ENCODE results near the gene ATXN7. TPM values are rescaled to one million over a fixed set of nuclear protein-coding genes. Genes with fewer than 3 reads are reported as not detected.

ATXN7 gene
- total RNA-seq, 4 donors from 2014 or later = 44.8 to 113 (median 51.0) TPM

DNA sequence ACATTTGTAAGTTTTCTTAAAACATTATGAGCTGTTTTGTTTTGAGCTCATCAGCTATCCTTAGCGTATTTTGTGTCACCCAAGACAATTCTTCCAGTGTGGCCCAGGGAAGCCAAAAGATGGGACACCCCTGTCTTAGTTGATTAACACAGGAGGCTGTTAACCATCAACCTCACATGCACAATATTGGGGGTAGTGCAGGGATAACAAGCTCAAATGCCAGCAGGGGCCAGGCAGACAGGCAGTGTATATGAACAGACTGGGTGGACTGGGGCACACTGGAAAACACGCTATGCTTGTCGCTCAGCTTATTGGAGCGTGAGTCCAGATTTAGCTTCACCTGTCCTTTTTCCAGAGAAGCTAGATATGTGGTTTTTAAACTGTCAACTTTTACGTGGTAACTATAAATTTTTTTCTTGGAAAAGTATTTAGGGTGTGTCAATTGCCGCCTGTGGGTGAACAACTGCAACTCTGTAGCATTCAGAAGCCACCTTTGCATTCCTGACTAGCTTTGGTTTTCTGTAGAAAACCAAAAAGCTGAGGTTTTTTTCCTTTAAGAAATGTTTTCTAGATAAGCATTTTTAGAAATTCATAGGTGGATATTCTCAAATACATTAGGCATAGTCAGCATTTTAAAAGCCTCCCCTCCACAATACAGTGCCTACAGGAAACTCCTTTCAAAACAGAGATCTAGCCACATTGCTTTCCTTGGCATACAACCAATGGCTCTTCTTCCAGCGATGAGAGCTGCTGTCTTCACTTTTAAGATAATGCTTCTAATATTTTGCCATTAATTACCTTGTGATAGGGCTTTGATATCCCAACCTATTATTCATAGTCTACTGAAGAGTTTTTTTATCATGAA is 145.1 kb downstream of the ATXN7 start:
- Histone ChIP-seq H3K36me3 (peaks cover 0 to 81% (median 37%) of the 10 kb centered on the region in 4 donors), H3K4me1 (no peaks in the 10 kb centered on the region), H3K27ac (no peak overlapping the region), H3K9me3 (no peaks in the 10 kb centered on the region), H3K27me3 (no peaks in the 10 kb centered on the region), H3K4me3 (no peak overlapping the region)
- TF ChIP-seq POLR2AphosphoS5 (IDR thresholded peaks at IDR 0.05) (no peak), POLR2A (IDR thresholded peaks at IDR 0.05) (no peak), EP300 (IDR thresholded peaks at IDR 0.05; ENCODE audit: low read depth) (no peak)
- TF ChIP-seq, protein P1, sequence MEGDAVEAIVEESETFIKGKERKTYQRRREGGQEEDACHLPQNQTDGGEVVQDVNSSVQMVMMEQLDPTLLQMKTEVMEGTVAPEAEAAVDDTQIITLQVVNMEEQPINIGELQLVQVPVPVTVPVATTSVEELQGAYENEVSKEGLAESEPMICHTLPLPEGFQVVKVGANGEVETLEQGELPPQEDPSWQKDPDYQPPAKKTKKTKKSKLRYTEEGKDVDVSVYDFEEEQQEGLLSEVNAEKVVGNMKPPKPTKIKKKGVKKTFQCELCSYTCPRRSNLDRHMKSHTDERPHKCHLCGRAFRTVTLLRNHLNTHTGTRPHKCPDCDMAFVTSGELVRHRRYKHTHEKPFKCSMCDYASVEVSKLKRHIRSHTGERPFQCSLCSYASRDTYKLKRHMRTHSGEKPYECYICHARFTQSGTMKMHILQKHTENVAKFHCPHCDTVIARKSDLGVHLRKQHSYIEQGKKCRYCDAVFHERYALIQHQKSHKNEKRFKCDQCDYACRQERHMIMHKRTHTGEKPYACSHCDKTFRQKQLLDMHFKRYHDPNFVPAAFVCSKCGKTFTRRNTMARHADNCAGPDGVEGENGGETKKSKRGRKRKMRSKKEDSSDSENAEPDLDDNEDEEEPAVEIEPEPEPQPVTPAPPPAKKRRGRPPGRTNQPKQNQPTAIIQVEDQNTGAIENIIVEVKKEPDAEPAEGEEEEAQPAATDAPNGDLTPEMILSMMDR (IDR thresholded peaks at IDR 0.05) = no peak
- DNase-seq = no peak
- in situ Hi-C loops (cut with MboI; ENCODE audit: low pct_ligation_motif_present in 1 of 4, low pct_unique_long_range_greater_than_20kb in 1 of 4, low sequenced_read_pairs in 3 of 4) = no loop called here
- WGBS, 2 donors (ENCODE audit: low coverage in 1 of 2) = 70 to 72% methylated on average over 6 to 7 of the region's 7 CpGs
- intact Hi-C loops (cut with DNase I; ENCODE audit: low total_unique reads) = no loop called here

DNA sequence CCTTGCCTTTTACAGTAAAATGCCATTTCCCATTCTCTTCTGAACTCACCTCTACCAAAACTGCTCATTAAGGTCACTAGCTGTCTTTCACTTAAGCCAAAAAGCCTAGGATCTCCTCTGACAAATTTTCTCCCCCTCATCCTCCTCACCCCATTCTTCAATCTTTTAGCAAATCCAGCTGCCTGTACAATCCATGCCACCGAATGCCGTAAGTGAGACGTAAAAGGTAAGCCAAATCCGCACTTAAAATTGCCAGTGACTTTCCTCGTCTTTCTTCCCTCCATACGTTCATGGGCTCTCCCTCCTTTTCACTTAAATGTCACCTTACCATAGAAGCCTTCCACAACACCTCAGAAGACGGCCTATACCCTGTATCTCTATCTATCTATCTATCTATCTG is 145.9 kb downstream of the ATXN7 start:
- no peaks in the 10 kb centered on the region for H3K9me3 ChIP-seq
- H3K36me3 ChIP-seq = peaks cover 0 to 84% (median 41%) of the 10 kb centered on the region in 4 donors
- H3K27me3 ChIP-seq = no peaks in the 10 kb centered on the region
- no peak for TF ChIP-seq EP300 (IDR thresholded peaks at IDR 0.05; ENCODE audit: low read depth)
- TF ChIP-seq POLR2AphosphoS5 (IDR thresholded peaks at IDR 0.05) = no peak
- no peak for TF ChIP-seq POLR2A (IDR thresholded peaks at IDR 0.05)
- TF ChIP-seq, protein P1 (IDR thresholded peaks at IDR 0.05) = no peak
- no peak overlapping the region for H3K4me3 ChIP-seq
- in situ Hi-C loops (cut with MboI; ENCODE audit: low pct_ligation_motif_present in 1 of 4, low pct_unique_long_range_greater_than_20kb in 1 of 4, low sequenced_read_pairs in 3 of 4) = no loop called here
- 84 to 91% methylated on average over 7 of the region's 7 CpGs for WGBS, 2 donors (ENCODE audit: low coverage in 1 of 2)
- DNase-seq = no peak
- no peak overlapping the region for H3K27ac ChIP-seq
- H3K4me1 ChIP-seq = no peaks in the 10 kb centered on the region
- intact Hi-C loops (cut with DNase I; ENCODE audit: low total_unique reads) = no loop called here

DNA sequence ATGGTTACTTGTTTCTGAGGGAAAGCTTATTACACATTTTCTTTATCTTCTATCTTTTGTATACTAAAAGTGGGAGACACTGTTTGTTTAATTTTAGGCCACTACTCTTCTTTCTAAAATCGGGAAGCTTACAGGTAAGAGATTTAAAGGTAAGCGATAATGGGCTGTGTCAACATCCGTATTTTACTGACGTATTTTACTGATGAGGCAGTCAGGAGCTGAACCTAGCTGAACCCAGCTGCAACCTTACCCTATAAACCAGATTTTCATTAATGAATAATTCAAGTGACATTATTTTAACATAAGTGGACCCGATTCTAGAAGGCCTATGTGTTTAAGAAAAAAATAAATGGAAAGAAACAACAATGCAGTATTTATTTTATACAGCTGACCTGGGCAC is 146.5 kb downstream of the ATXN7 start:
- Histone ChIP-seq H3K9me3 (no peaks in the 10 kb centered on the region), H3K4me1 (no peaks in the 10 kb centered on the region), H3K36me3 (peaks cover 0 to 89% (median 44%) of the 10 kb centered on the region in 4 donors), H3K27ac (no peak overlapping the region), H3K4me3 (no peak overlapping the region), H3K27me3 (no peaks in the 10 kb centered on the region)
- TF ChIP-seq, protein P1 (IDR thresholded peaks at IDR 0.05) = no peak
- TF ChIP-seq EP300 (IDR thresholded peaks at IDR 0.05; ENCODE audit: low read depth) (no peak), POLR2AphosphoS5 (IDR thresholded peaks at IDR 0.05) (no peak), POLR2A (IDR thresholded peaks at IDR 0.05) (no peak)
- in situ Hi-C loops (cut with MboI; ENCODE audit: low pct_ligation_motif_present in 1 of 4, low pct_unique_long_range_greater_than_20kb in 1 of 4, low sequenced_read_pairs in 3 of 4) (no loop called here), intact Hi-C loops (cut with DNase I; ENCODE audit: low total_unique reads) (no loop called here)
- DNase-seq = no peak
- WGBS, 2 donors (ENCODE audit: low coverage in 1 of 2) = 79 to 88% methylated on average over 5 of the region's 5 CpGs

DNA sequence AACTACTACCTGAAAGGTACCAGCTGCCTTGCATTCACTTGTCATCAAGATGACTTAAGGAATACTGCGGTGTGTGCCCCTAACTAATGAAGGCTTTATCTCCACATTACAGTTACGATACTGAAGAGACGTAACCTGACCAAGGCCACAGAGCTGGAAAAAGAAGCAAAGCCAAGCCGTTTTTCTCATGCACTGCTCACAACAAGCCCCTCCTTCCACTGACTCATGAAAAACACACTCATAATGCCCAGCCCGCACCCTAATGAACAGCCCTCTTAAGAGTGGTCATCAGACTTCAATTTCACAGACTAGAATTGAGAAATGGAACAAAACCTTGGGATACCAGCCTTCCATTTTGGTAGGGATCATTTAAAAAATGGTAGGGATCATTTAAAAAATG is 148.0 kb downstream of the ATXN7 start:
- in situ Hi-C loops (cut with MboI; ENCODE audit: low pct_ligation_motif_present in 1 of 4, low pct_unique_long_range_greater_than_20kb in 1 of 4, low sequenced_read_pairs in 3 of 4) (no loop called here), intact Hi-C loops (cut with DNase I; ENCODE audit: low total_unique reads) (no loop called here)
- Histone ChIP-seq H3K27ac (no peak overlapping the region), H3K36me3 (peaks cover 0 to 83% (median 41%) of the 10 kb centered on the region in 4 donors), H3K4me1 (no peaks in the 10 kb centered on the region), H3K4me3 (no peak overlapping the region), H3K27me3 (no peaks in the 10 kb centered on the region), H3K9me3 (no peaks in the 10 kb centered on the region)
- no peak for DNase-seq
- TF ChIP-seq POLR2AphosphoS5 (IDR thresholded peaks at IDR 0.05) (no peak), POLR2A (IDR thresholded peaks at IDR 0.05) (no peak)
- WGBS, 2 donors (ENCODE audit: low coverage in 1 of 2) = 72 to 76% methylated on average over 3 to 5 of the region's 5 CpGs
